RPMI7951 (cell line): ENCODE results near the gene AK6. TPM values are rescaled to one million over a fixed set of nuclear protein-coding genes. Genes with fewer than 3 reads are reported as not detected.
"Not testable (repeated sequence)": the region's sequence is repeated elsewhere in the genome, so short reads cannot be mapped to it uniquely, and the experiment has no call there.

Experiments
- DNase-seq: peaks from one replicate; pipeline ENCODE4 v3.0.0-alpha.2; 2012; ENCODE audit warnings: low read depth
- total RNA-seq: library from RNA; depleted of rRNA; stranded (reverse); fragments of >200 nt; shearing (Covaris generic); gene quantifications from 2 replicates; pipeline ENCODE4 v1.2.3, GENCODE V29; 2014; rRNA removed

The AK6 gene
- total RNA-seq, 1 experiment from 2014 or later = 50.1 TPM

GRCh38 chr5:69335341-69335935 is 33.9 kb downstream of the AK6 start:
- peak; percentile 42 for DNase-seq

DNA sequence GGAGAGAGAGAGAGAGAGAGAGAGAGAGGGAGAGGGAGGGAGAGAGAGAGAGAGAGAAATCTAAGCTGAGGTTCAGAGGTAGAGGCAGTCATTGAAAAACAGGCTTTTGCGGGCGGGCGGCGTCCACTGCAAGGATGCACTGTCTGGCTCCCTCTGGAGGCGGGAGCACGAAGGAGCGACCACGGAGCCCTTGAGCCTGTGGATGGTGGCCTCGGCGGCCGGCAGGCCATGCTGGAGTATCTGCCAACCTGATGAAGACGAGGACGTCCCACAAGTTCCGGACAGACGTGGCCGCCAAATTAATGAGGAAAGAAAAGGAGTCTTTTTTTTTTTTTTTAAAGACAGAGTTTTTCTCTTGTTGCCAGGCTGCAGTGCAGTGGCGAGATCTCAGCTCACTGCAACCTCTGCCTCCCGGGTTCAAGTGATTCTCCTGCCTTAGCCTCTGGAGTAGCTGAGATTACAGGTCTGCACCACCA is 34.5 kb downstream of the AK6 start:
- peak; percentile 75 for DNase-seq

DNA sequence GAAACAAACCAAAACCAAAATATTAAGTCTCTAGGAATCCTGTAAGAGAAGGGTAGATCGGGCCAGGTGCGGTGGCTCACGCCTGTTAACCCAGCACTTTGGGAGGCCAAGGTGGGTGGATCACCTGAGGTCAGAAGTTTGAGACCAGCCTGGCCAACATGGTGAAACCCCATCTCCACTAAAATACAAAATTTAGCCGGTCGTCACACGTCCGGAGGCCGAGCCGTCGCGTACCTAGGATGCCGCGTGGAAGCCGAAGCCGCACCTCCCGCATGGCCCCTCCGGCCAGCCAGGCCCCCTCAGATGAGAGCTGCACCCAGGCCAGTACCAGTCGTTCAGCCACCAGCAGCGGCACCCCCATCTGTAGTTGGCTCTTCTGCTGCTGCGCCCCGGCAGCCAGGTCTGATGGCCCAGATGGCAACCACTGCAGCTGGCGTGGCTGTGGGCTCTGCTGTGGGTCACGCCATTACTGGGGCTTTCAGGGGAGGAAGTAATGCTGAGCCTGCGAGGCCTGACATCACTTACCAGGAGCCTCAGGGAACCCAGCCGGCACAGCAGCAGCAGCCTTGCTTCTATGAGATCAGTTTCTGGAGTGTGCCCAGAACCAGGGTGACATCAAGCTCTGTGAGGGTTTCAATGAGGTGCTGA is 35.5 kb downstream of the AK6 start:
- DNase-seq = not testable (repeated sequence)

DNA sequence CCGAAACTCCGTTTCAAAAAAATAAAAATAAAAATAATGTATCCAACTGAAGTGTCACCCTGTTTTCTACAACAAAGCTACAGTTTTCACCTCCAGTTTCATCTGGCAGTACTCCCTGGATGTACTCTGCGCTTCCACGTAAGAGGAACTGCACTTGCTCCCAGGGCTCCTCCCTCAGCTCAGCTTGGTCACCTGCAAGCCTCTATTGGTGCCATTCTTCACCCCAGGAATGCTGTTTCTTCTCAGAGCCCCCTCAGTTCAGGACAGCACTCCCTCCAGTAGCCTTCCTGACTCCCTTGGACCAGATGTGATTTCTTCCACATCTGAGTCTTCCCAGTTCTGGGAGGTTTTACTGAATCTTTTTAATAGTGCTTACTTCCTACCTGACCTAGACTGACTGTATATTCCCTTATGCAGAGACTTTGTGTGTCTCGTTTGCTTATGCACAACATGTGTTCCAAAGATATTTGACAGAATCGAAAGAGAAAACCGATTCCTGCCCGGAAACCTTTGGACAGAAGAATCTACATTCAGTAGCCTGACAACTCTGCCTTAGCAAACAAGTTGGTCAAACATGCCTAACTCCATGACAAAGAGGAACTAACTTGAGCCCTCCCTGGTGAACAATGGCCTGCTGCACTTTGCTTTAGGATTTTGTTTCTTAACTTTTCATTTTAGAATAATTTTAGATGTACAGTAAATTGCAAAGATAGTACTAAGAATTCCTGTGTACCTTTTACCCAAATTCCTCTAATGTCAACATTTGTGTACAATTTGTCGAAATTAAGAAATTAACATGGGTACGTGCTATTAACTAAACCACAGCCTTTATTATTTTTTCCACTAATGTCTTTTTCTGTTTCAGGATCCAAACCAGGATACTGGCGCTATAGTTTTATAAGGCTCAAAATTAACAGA is 37.5 kb downstream of the AK6 start:
- DNase-seq = no peak

DNA sequence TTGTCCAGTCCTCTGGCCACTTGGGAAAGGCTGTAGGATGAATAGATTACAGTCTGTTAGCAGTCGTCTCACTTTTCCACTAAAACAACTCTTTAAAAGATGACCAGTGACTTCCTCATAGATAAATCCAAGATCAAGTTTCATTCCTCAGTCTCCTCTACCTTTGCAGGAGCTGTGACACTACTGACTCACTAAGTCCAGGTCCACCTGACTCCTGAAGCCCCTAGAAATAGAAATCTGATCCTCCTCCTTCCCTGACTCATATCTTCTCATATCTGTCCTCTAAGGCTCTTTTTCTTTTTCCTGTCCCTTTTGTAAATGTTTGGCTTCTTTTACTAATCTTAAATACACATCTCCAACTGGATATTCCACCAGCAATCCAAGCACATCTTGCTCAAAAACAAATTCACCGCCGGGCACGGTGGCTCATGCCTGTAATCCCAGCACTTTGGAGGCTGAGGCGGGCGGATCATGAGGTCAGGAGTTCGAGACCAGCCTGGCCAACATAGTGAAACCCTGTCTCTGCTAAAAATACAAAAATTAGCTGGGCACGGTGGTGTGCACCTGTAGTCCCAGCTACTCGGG is 39.3 kb downstream of the AK6 start:
- no peak for DNase-seq

DNA sequence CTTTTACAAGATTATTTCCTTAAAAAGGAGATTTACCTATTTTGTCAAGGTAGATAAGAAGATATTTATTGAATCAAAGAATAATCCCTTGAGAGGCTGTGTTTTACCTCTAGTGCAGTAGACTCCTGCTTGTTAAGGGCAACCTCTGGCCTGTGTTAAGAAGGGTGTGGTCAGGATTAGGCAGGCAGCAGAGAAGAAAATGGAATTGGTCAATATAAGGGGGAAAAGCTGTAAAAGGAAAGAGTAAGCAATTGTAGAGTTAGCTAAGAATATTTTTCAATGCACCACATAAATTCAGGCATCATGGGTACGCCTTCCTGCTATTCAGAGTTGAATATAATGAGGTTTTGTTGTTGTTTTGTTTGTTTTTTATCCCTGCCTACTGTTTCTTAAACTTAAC is 43.0 kb downstream of the AK6 start:
- no peak for DNase-seq

- DNase-seq = no peak
Observed at GRCh38 chr5:69317391-69317790, 51.9 kb downstream of the AK6 start.

GRCh38 chr5:69315972-69316371 is 53.3 kb downstream of the AK6 start:
- DNase-seq = no peak

- no peak for DNase-seq
Observed at GRCh38 chr5:69313428-69313827, 55.9 kb downstream of the AK6 start.

DNA sequence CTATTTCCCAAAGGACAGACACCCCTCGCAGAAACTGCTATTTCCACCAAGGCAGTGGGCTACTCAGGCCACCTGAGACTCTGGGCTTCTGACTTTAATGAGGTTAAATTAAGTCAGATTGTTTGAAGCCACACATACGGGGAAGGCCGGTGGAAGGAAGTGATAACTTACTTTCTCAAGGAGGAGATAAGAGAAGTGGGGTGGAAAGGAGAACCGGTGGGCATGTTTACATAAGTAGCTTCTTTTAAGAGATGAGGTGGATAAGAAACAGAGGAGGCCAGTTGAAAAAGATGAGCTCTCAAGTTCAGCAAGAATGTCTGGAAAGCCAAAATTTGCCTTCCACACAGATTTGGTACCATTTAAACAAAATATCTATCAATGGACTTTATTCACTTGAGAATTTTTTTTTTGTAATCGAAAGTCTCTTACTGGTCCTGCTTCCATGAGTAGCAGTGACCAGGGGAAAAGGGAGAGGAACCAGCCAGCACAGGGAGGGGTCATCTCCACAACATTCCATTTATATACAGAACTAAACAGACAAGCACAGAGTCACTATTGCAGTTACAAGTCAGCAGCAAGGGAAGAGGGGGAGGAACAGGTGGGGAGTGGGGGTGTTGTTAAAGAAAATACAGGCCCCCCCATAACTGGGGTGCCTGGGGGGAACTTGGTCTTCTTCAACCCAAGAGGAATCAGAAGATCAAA is 56.7 kb downstream of the AK6 start:
- no peak for DNase-seq

DNA sequence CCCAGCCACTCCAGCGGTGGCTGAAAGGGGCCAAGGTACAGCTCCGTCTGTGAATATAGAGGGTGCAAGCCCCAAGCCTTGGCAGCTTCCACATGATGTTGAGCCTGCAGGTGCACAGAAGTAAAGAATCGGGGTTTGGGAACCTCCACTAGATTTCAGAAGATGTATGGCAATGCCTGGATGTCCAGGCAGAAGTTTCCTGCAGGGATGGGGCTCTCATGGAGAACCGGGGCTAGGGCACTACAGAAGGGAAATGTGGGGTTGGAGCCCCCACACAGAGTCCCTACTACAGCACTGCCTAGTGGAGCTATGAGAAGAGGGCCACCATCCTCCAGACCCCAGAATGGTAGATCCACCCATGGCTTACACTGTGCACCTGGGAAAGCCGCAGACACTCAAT is 59.9 kb downstream of the AK6 start:
- DNase-seq = no peak

DNA sequence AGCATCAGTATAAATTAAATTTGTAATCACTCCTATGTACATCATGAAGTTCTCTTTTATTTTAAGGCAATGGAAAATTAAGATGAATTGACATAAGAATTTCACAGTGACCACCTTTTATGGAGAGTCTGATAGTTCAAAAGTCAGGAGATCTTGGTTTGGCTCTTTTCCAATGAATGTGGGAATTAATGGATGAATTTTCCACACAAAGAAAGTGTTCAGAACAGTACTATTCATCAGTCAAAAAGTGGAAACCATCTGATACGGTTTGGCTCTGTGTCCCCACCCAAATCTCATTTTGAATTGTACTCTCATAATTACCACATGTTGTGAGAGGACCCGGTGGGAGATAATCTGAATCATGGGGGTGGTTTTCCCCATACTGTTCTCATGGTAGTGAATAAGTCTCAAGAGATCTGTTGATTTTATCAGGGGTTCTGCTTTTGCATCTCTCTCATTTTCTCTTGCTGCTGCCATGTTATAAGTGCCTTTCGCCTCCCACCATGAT is 61.2 kb downstream of the AK6 start:
- DNase-seq = no peak

GRCh38 chr5:69305512-69305911 is 63.8 kb downstream of the AK6 start:
- no peak for DNase-seq

Other genes with a start within 250 kb of the AK6 start
- 474 and 526 TPM in 2 replicates for gene CCNB1, start 202.4 kb downstream of the AK6 start, total RNA-seq
- 56.5 and 57.9 TPM in 2 replicates for gene CENPH, start 179.9 kb downstream of the AK6 start, total RNA-seq
- 43.0 and 45.4 TPM in 2 replicates for gene CDK7, start 134.6 kb downstream of the AK6 start, total RNA-seq
- gene CCDC125, start 36.7 kb downstream of the AK6 start, total RNA-seq = 3.7 and 4.0 TPM in 2 replicates
- 136 and 177 TPM in 2 replicates for gene TAF9, start within 50 bp of the AK6 start, total RNA-seq
- 16.7 and 18.6 TPM in 2 replicates for gene RAD17, start 298 bp upstream of the AK6 start, total RNA-seq
- gene MARVELD2, start 45.6 kb upstream of the AK6 start, total RNA-seq = 1.1 and 2.5 TPM in 2 replicates
- gene OCLN, start 123.3 kb upstream of the AK6 start, total RNA-seq = 0.59 and 0.60 TPM in 2 replicates
- 31.1 and 32.7 TPM in 2 replicates for gene GTF2H2C, start 190.7 kb upstream of the AK6 start, total RNA-seq